HAP-1 (cell line): ENCODE results near the gene ELOB.
A peak's percentile ranks its signal among the peaks of the same experiment; 100 is the strongest.

Experiments used
- DNase-seq, 2 experiments: peaks; one replicate each; pipeline ENCODE4 v3.0.0-alpha.2; 2016 to 2020; ENCODE audit warnings: low spot score in 2 of 2
- H3K27me3 ChIP-seq: fragments of 250-450 bp; sonication (Bioruptor Pico); 2 replicates; pipeline ENCODE4 v1.5.1; 2020; ENCODE audit warnings: low read depth, mild to moderate bottlenecking, moderate library complexity
- H3K36me3 ChIP-seq: fragments of 250-450 bp; sonication (Bioruptor Pico); replicated peaks from 2 replicates; pipeline ENCODE4 v1.5.1; 2020; ENCODE audit warnings: mild to moderate bottlenecking
- H3K4me1 ChIP-seq: fragments of 250-450 bp; sonication (Bioruptor Pico); 2 replicates; pipeline ENCODE4 v1.5.1; 2020; ENCODE audit warnings: mild to moderate bottlenecking
- H3K4me3 ChIP-seq: fragments of 250-450 bp; sonication (Bioruptor Pico); 2 replicates; pipeline ENCODE4 v1.5.1; 2020; ENCODE audit warnings: mild to moderate bottlenecking, moderate library complexity
- H3K9me3 ChIP-seq: fragments of 250-450 bp; sonication (Bioruptor Pico); 2 replicates; pipeline ENCODE4 v1.5.1; 2020; ENCODE audit warnings: mild to moderate bottlenecking, moderate library complexity
- in situ Hi-C: fragments of 300-500 bp; cut with MboI; formaldehyde crosslinking; loops from 3 replicates; pipeline ENCODE4 v1.14.3; 2020; ENCODE audit warnings: low sequenced_read_pairs, inconsistent platforms, mixed read lengths

ELOB gene

GRCh38 chr16:2777231-2777902 lies at the start of gene ELOB:
Gene ELOB (minus strand): TSS chr16:2777280. CDS start chr16:2777239, 41 bp downstream.
- in situ Hi-C loops, result no loop called here
- peaks cover 35% of the 10 kb centered on the region for H3K36me3 ChIP-seq
- H3K4me3 ChIP-seq, result peak within 1 kb of the TSS; percentile 98
- peak; percentile 78 to 90 for DNase-seq
- no peaks in the 10 kb centered on the region for H3K27me3 ChIP-seq
- peaks cover 10% of the 10 kb centered on the region for H3K4me1 ChIP-seq
- no peaks in the 10 kb centered on the region for H3K9me3 ChIP-seq

- H3K9me3 ChIP-seq, result no peaks in the 10 kb centered on the region
Measured at GRCh38 chr16:2825906-2826305, 48.8 kb upstream of the ELOB start.

GRCh38 chr16:2825049-2825742 lies 48.1 kb upstream of the ELOB start:
- Histone ChIP-seq H3K36me3 (no peaks in the 10 kb centered on the region), H3K4me1 (no peaks in the 10 kb centered on the region), H3K27me3 (peaks cover 17% of the 10 kb centered on the region), H3K9me3 (no peaks in the 10 kb centered on the region), H3K4me3 (no peak overlapping the region)
- in situ Hi-C loops, result no loop called here
- no peak for DNase-seq

More at GRCh38 chr16:2825906-2826305, 48.8 kb upstream of the ELOB start:
- no peak for DNase-seq
- H3K27me3 ChIP-seq, result peaks cover 17% of the 10 kb centered on the region
- in situ Hi-C loops, result no loop called here
- no peaks in the 10 kb centered on the region for H3K4me1 ChIP-seq
- no peaks in the 10 kb centered on the region for H3K36me3 ChIP-seq
- H3K4me3 ChIP-seq, result no peak overlapping the region

- H3K27me3 ChIP-seq, result peaks cover 17% of the 10 kb centered on the region
- H3K4me1 ChIP-seq, result no peaks in the 10 kb centered on the region
- no peak overlapping the region for H3K4me3 ChIP-seq
- no peak for DNase-seq
- in situ Hi-C loops, result no loop called here
- no peaks in the 10 kb centered on the region for H3K9me3 ChIP-seq
- H3K36me3 ChIP-seq, result no peaks in the 10 kb centered on the region
Measured at GRCh38 chr16:2824626-2825025, 47.5 kb upstream of the ELOB start.

- peaks cover 12% of the 10 kb centered on the region for H3K27me3 ChIP-seq
- no peaks in the 10 kb centered on the region for H3K4me1 ChIP-seq
- H3K4me3 ChIP-seq, result no peak overlapping the region
- no peak for DNase-seq
- no peaks in the 10 kb centered on the region for H3K9me3 ChIP-seq
- in situ Hi-C loops, result no loop called here
- H3K36me3 ChIP-seq, result no peaks in the 10 kb centered on the region
Measured at GRCh38 chr16:2822496-2822895, 45.4 kb upstream of the ELOB start.

GRCh38 chr16:2822158-2822495 lies 45.0 kb upstream of the ELOB start:
- no peaks in the 10 kb centered on the region for H3K4me1 ChIP-seq
- peaks cover 12% of the 10 kb centered on the region for H3K27me3 ChIP-seq
- no peaks in the 10 kb centered on the region for H3K36me3 ChIP-seq
- no peak overlapping the region for H3K4me3 ChIP-seq
- DNase-seq, result no peak
- in situ Hi-C loops, result no loop called here
- H3K9me3 ChIP-seq, result no peaks in the 10 kb centered on the region

- no peaks in the 10 kb centered on the region for H3K9me3 ChIP-seq
- in situ Hi-C loops, result no loop called here
- H3K4me1 ChIP-seq, result no peaks in the 10 kb centered on the region
- H3K36me3 ChIP-seq, result no peaks in the 10 kb centered on the region
- peaks cover 12% of the 10 kb centered on the region for H3K27me3 ChIP-seq
- no peak overlapping the region for H3K4me3 ChIP-seq
- no peak for DNase-seq
Measured at GRCh38 chr16:2821487-2822157, 44.5 kb upstream of the ELOB start.

DNA sequence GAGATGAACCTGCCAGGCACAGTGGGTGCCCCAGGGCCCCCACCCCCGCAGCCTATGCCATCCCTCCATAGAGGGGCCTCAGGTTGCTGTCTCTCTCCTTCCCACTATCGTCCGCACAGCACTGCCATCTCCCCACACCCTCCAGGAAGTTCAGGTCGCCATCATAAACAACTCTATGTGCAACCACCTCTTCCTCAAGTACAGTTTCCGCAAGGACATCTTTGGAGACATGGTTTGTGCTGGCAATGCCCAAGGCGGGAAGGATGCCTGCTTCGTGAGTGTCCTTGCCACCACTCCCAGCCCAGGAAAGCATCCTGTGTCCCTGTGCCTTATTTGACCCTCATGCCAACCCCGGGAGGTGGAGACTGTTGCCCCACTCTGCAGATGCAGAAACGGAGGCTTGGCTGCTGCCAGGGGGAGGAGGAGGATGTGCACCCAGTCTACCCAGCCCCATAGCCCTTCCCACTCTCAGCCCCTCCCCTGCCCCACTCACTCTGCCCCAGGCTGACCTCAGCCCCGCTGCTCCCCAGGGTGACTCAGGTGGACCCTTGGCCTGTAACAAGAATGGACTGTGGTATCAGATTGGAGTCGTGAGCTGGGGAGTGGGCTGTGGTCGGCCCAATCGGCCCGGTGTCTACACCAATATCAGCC lies 43.9 kb upstream of the ELOB start:
- Histone ChIP-seq H3K27me3 (peaks cover 12% of the 10 kb centered on the region), H3K4me1 (no peaks in the 10 kb centered on the region), H3K36me3 (no peaks in the 10 kb centered on the region), H3K4me3 (no peak overlapping the region), H3K9me3 (no peaks in the 10 kb centered on the region)
- no peak for DNase-seq
- in situ Hi-C loops, result no loop called here

- H3K36me3 ChIP-seq, result no peaks in the 10 kb centered on the region
- no peak for DNase-seq
- no peaks in the 10 kb centered on the region for H3K4me1 ChIP-seq
- in situ Hi-C loops, result no loop called here
- no peaks in the 10 kb centered on the region for H3K9me3 ChIP-seq
- H3K4me3 ChIP-seq, result no peak overlapping the region
- H3K27me3 ChIP-seq, result peaks cover 6% of the 10 kb centered on the region
Measured at GRCh38 chr16:2819939-2820835, 43.1 kb upstream of the ELOB start.

- H3K4me3 ChIP-seq, result no peak overlapping the region
- no peaks in the 10 kb centered on the region for H3K9me3 ChIP-seq
- H3K4me1 ChIP-seq, result no peaks in the 10 kb centered on the region
- peaks cover 6% of the 10 kb centered on the region for H3K27me3 ChIP-seq
- in situ Hi-C loops, result no loop called here
- H3K36me3 ChIP-seq, result no peaks in the 10 kb centered on the region
- no peak for DNase-seq
Measured at GRCh38 chr16:2819179-2819938, 42.3 kb upstream of the ELOB start.

- Histone ChIP-seq H3K4me1 (no peaks in the 10 kb centered on the region), H3K36me3 (no peaks in the 10 kb centered on the region), H3K4me3 (no peak overlapping the region), H3K27me3 (peaks cover 6% of the 10 kb centered on the region), H3K9me3 (no peaks in the 10 kb centered on the region)
- in situ Hi-C loops, result no loop called here
- no peak for DNase-seq
Measured at GRCh38 chr16:2818272-2818876, 41.3 kb upstream of the ELOB start.
